ENCODE measurements around the gene SRPX. TPM values are rescaled to one million over a fixed set of nuclear protein-coding genes. Genes with fewer than 3 reads are reported as not detected.

The SRPX gene
- total and polyA plus RNA-seq, 12 donors, result 8.8 to 187 (median 80.0) TPM

- TF ChIP-seq POLR2A (IDR thresholded peaks at IDR 0.05) (no peak), CTCF (IDR thresholded peaks at IDR 0.05) (no peak)
- intact Hi-C loops (cut with DNase I), result no loop called here
- DNase-seq, result no peak
- H3K27me3 ChIP-seq, result peaks cover 4% of the 10 kb centered on the region
- H3K27ac ChIP-seq, result no peak overlapping the region
- H3K9me3 ChIP-seq (replicated peaks in 1 of 3), result no peaks in the 10 kb centered on the region
- 79 to 96% (median 84%) methylated on average over 2 of the region's 2 CpGs for WGBS, 4 donors
- no peaks in the 10 kb centered on the region for H3K36me3 ChIP-seq (replicated peaks in 1 of 2)
- no peak overlapping the region for H3K4me3 ChIP-seq
- no peaks in the 10 kb centered on the region for H3K4me1 ChIP-seq (replicated peaks in 1 of 2)
Observed at GRCh38 chrX:38247051-38247450, 26.4 kb upstream of the SRPX start.

GRCh38 chrX:38240541-38240940, 19.9 kb upstream of the SRPX start:
- intact Hi-C loops (cut with DNase I), result no loop called here
- Histone ChIP-seq H3K27me3 (peaks cover 4% of the 10 kb centered on the region), H3K27ac (no peak overlapping the region), H3K4me1 (replicated peaks in 1 of 2) (no peaks in the 10 kb centered on the region), H3K4me3 (no peak overlapping the region), H3K36me3 (replicated peaks in 1 of 2) (no peaks in the 10 kb centered on the region), H3K9me3 (replicated peaks in 1 of 3) (no peaks in the 10 kb centered on the region)
- 70 to 89% (median 79%) methylated on average over 2 of the region's 2 CpGs for WGBS, 4 donors
- TF ChIP-seq CTCF (IDR thresholded peaks at IDR 0.05), result no peak
- TF ChIP-seq POLR2A (IDR thresholded peaks at IDR 0.05), result no peak
- no peak for DNase-seq

GRCh38 chrX:38236901-38237615, 16.4 kb upstream of the SRPX start:
- no peaks in the 10 kb centered on the region for H3K9me3 ChIP-seq (replicated peaks in 1 of 3)
- no peaks in the 10 kb centered on the region for H3K36me3 ChIP-seq (replicated peaks in 1 of 2)
- peaks cover 0 to 14% of the 10 kb centered on the region in 2 donors for H3K4me1 ChIP-seq (replicated peaks in 1 of 2)
- H3K27me3 ChIP-seq, result peaks cover 3% of the 10 kb centered on the region
- H3K27ac ChIP-seq, result no peak overlapping the region
- 77 to 95% (median 85%) methylated on average over 6 of the region's 6 CpGs for WGBS, 4 donors
- DNase-seq, result no peak
- intact Hi-C loops (cut with DNase I), result no loop called here
- no peak for TF ChIP-seq CTCF (IDR thresholded peaks at IDR 0.05)
- no peak for TF ChIP-seq POLR2A (IDR thresholded peaks at IDR 0.05)
- no peak overlapping the region for H3K4me3 ChIP-seq

- TF ChIP-seq POLR2A (IDR thresholded peaks at IDR 0.05) (no peak), CTCF (IDR thresholded peaks at IDR 0.05) (no peak)
- H3K27me3 ChIP-seq, result peaks cover 3% of the 10 kb centered on the region
- peak in 6 of 7 donors; percentile 19 to 72 (median 46) for DNase-seq
- H3K4me3 ChIP-seq, result no peak overlapping the region
- peak overlapping the region in 3 of 5 donors; percentile 42 to 86 (median 53) for H3K27ac ChIP-seq
- intact Hi-C loops (cut with DNase I), result no loop called here
- 21 to 39% (median 27%) methylated on average over 3 of the region's 3 CpGs for WGBS, 4 donors
- no peaks in the 10 kb centered on the region for H3K36me3 ChIP-seq (replicated peaks in 1 of 2)
- no peaks in the 10 kb centered on the region for H3K9me3 ChIP-seq (replicated peaks in 1 of 3)
- H3K4me1 ChIP-seq (replicated peaks in 1 of 2), result peaks cover 0 to 14% of the 10 kb centered on the region in 2 donors
Observed at GRCh38 chrX:38233891-38234667, 13.4 kb upstream of the SRPX start.
